Lung (tissue), 12 donors: Measurements from ENCODE around the gene CHN2. TPM values are rescaled to one million over a fixed set of nuclear protein-coding genes. Genes with fewer than 3 reads are reported as not detected.

Source experiments
- ATAC-seq: fragments of 200-7000 bp; cut with Tn5 transposase; one replicate; pipeline ENCODE4 v1.9.1; 2020; ENCODE audit warnings: moderate number of reproducible peaks; ENCODE audit not compliant: insufficient read depth, low FRiP score
- DNase-seq, 3 donors: peaks; one replicate each; pipeline ENCODE4 v3.0.0-alpha.2; 2013 to 2017
- H3K27ac ChIP-seq, 2 donors: one replicate each; pipeline ENCODE4 v1.5.1; 2013; ENCODE audit warnings: mild to moderate bottlenecking in 2 of 2, moderate library complexity in 2 of 2, control low read depth in 1 of 2, inconsistent platforms in 1 of 2, low read depth in 1 of 2, low read length in 1 of 2
- H3K27me3 ChIP-seq, 3 donors: one replicate each; pipeline ENCODE4 v1.5.1; 2013; ENCODE audit warnings: low read length in 2 of 3; ENCODE audit not compliant: control insufficient read depth in 3 of 3, insufficient read depth in 3 of 3
- H3K36me3 ChIP-seq, 4 donors: one replicate each; pipeline ENCODE4 v1.5.1; 2013; ENCODE audit warnings: low read length in 4 of 4, mild to moderate bottlenecking in 1 of 4, moderate library complexity in 1 of 4; ENCODE audit not compliant: control insufficient read depth in 4 of 4, insufficient read depth in 4 of 4
- H3K4me1 ChIP-seq, 5 donors: one replicate each; pipeline ENCODE4 v1.5.1; 2013; ENCODE audit warnings: low read length in 5 of 5, mild to moderate bottlenecking in 2 of 5, moderate library complexity in 1 of 5; ENCODE audit not compliant: control insufficient read depth in 5 of 5, insufficient read depth in 5 of 5
- H3K4me3 ChIP-seq: one replicate; pipeline ENCODE4 v1.5.1; 2013; ENCODE audit warnings: mild to moderate bottlenecking, control low read depth, moderate library complexity
- H3K9ac ChIP-seq, 2 donors: one replicate each; pipeline ENCODE4 v1.5.1; 2013; ENCODE audit warnings: low read length in 2 of 2, control low read depth in 1 of 2; ENCODE audit not compliant: insufficient read depth in 1 of 2
- H3K9me3 ChIP-seq, 4 donors: one replicate each; pipeline ENCODE4 v1.5.1; 2013; ENCODE audit warnings: low read length in 3 of 4, mild to moderate bottlenecking in 1 of 4, moderate library complexity in 1 of 4; ENCODE audit not compliant: control insufficient read depth in 4 of 4, insufficient read depth in 3 of 4
- WGBS, 2 donors: extraction: QIAGEN DNeasy Blood & Tissue Kit; methylation state at CpG; one replicate each; pipeline ENCODE4 v1.1.7; 2013; 5-methylcytosine and 5-hydroxymethylcytosine counted together
- polyA plus RNA-seq, 2 donors: library from polyadenylated mRNA; stranded (reverse); fragments of 200-250 nt; gene quantifications; one replicate each; pipeline ENCODE4 v1.2.1, GENCODE V29; 2013
- total RNA-seq, 2 donors: library from RNA; depleted of rRNA in 1 of 2; stranded (reverse); fragments of >200 nt in 1 of 2; gene quantifications; one replicate each; pipeline ENCODE4 v1.2.1, GENCODE V29; 2014 to 2021
- TF ChIP-seq, protein P1 (sequence below): IDR thresholded peaks from 2 replicates; pipeline ENCODE4 v1.5.1; 2012; ENCODE audit warnings: mild to moderate bottlenecking; ENCODE audit errors: control extremely low read depth, extremely low read depth
- donor health status: control.
- donor health status: control.
- donor health status: Bipolar disorder and iron deficiency.
- donor health status: healthy.
- donor health status: DM: yes; HTN: yes; CAD: no.

CHN2 gene
- total and polyA plus RNA-seq, 4 donors, result 3.2 to 11.0 (median 6.7) TPM

DNA sequence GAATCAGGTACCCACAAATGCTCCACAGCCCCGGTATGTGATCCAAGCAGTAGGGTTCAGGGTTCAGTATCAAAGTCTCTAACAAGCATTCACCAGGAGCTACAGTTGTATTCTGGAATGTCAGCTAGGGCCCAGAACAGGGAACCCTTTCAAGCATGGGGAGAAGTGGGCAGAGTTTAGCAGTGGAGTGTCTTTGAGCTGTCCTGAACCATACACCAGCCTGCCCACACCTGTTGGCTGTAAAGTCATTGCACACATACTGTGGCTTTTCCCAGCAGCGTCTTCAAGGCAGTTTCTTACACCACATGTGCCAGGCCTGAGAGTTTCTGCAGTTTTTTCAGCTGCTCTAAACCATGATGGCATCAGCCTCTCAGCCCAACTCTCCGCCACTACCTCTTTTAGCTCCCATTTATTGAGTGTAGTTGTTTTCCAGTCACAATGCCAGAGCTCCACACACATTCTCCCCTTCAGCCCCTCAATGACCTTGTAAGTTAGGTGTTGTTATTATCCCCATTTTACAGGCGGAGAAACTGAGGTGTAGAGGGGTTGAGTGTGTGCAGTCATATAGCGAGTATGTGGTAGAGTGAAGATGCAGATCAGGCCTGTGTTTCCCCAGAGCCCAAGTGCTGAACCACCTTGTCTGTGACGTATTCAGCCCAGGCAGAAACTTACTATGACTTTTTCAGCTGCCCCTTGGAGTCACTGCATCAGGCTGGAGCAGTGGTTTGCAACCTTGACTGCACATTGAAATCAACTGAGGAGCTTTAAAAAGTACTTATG, 83.1 kb downstream of the CHN2 start:
- H3K4me1 ChIP-seq, result peaks cover 0 to 7% (median 0%) of the 10 kb centered on the region in 5 donors
- no peak overlapping the region for H3K27ac ChIP-seq
- DNase-seq, result no peak
- H3K9me3 ChIP-seq, result peaks cover 0 to 3% (median 0%) of the 10 kb centered on the region in 4 donors
- no peak overlapping the region for H3K4me3 ChIP-seq
- H3K36me3 ChIP-seq, result no peaks in the 10 kb centered on the region
- TF ChIP-seq, protein P1, sequence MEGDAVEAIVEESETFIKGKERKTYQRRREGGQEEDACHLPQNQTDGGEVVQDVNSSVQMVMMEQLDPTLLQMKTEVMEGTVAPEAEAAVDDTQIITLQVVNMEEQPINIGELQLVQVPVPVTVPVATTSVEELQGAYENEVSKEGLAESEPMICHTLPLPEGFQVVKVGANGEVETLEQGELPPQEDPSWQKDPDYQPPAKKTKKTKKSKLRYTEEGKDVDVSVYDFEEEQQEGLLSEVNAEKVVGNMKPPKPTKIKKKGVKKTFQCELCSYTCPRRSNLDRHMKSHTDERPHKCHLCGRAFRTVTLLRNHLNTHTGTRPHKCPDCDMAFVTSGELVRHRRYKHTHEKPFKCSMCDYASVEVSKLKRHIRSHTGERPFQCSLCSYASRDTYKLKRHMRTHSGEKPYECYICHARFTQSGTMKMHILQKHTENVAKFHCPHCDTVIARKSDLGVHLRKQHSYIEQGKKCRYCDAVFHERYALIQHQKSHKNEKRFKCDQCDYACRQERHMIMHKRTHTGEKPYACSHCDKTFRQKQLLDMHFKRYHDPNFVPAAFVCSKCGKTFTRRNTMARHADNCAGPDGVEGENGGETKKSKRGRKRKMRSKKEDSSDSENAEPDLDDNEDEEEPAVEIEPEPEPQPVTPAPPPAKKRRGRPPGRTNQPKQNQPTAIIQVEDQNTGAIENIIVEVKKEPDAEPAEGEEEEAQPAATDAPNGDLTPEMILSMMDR, result no peak
- ATAC-seq, result no peak
- no peak overlapping the region for H3K9ac ChIP-seq
- 87 to 91% methylated on average over 6 of the region's 6 CpGs for WGBS, 2 donors
- peaks cover 0 to 51% (median 3%) of the 10 kb centered on the region in 3 donors for H3K27me3 ChIP-seq

DNA sequence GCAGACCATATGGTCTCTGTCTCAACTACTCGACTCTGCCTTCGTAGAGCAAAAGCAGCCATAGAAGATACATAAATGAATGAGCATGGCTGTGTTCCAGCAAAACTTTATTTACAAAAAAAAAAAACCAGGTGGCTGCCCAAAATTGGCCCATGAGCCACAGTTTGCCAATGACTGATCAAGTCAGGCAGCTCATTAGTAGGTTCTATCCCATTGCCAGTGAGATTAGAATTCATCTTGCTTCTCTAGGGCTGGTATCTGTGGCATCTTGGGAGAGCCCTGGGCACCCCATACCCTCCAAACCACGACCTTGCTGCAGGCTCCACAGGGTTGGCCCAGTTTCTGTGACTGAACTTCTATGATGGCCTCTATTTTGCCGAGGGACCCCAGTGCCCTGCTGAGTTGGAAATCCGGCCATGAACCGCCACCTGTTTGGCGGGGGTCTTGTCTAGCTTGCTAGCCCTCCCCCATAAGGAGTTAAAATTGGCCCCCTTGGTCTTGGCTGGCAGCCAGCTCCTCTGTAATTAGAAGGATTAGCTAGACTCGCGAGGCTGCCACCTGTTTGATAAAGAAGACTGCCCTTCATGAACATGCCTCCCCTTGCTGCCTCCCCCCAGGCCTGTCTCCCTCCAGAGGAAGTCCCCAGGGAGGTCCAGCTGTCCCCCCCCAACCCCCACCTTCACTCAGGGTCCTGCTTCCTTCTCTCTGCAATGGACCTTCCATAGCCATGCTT, 83.9 kb downstream of the CHN2 start:
- H3K27ac ChIP-seq, result no peak overlapping the region
- WGBS, 2 donors, result 88 to 91% methylated on average over 9 of the region's 9 CpGs
- DNase-seq (peak in 1 of 3 donors; percentile 12), ATAC-seq (no peak)
- H3K4me1 ChIP-seq, result peaks cover 0 to 7% (median 0%) of the 10 kb centered on the region in 5 donors
- H3K9me3 ChIP-seq, result peaks cover 0 to 3% (median 0%) of the 10 kb centered on the region in 4 donors
- no peak overlapping the region for H3K4me3 ChIP-seq
- no peaks in the 10 kb centered on the region for H3K36me3 ChIP-seq
- TF ChIP-seq, protein P1, result no peak
- no peak overlapping the region for H3K9ac ChIP-seq
- H3K27me3 ChIP-seq, result peaks cover 0 to 58% (median 3%) of the 10 kb centered on the region in 3 donors

DNA sequence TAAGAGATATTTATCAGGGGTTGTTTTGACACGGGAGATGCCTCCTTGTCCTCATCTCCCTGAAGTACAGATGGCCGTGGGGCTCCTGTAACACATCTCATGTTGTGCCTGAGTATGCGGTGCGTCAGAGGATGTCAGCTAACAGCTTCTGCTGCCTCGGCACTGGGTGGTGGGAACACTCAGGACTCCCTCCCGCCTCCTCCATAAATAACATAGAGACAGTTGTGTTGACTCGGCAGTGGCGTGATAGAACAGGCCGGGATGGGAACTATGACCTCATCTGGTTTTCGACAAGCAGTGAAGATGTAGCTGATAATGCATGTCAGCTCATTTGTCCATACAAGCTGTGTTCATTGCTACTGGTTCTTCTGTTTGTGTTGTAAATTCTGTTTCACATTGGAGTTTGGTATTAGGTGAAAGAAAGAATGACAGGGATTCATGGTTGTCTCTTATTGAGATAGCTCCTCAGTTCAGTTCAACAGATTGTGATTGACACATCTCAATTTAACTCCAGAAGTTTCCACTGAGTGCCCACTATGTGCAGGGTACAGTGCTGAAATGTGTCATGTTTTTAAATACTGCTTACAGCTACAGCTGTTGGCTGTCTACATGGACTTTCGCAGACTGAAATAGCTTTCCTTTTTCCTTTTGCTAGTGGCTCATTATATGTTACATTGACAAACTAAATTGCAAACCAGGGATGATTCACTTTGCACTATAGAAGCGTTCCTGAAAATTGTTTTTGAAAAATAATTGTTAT, 87.4 kb downstream of the CHN2 start:
- no peak overlapping the region for H3K4me3 ChIP-seq
- DNase-seq (peak in 2 of 3 donors; percentile 38 to 63), ATAC-seq (no peak)
- H3K27ac ChIP-seq, result peak overlapping the region in 1 of 2 donors; percentile 67
- H3K4me1 ChIP-seq, result peaks cover 0 to 8% (median 0%) of the 10 kb centered on the region in 5 donors
- H3K27me3 ChIP-seq, result peaks cover 0 to 43% (median 5%) of the 10 kb centered on the region in 3 donors
- H3K9me3 ChIP-seq, result peaks cover 0 to 3% (median 0%) of the 10 kb centered on the region in 4 donors
- TF ChIP-seq, protein P1, result no peak
- WGBS, 2 donors, result 79% methylated on average over 12 of the region's 12 CpGs
- H3K9ac ChIP-seq, result no peak overlapping the region
- no peaks in the 10 kb centered on the region for H3K36me3 ChIP-seq
